Stimulated activated CD8-positive, alpha-beta memory T cell treated with anti-CD3 and anti-CD28 coated beads, Interleukin-4, amount 100 ng/mL, for 1 hour (primary cell): Measurements from ENCODE around the gene HHIP.
"Not testable (repeated sequence)": the region's sequence is repeated elsewhere in the genome, so short reads cannot be mapped to it uniquely, and the experiment has no call there.

Experiments
- DNase-seq, 2 donors: peaks; one replicate each; pipeline ENCODE4 v3.0.0-alpha.2; 2020; ENCODE audit warnings: low read depth in 2 of 2, low spot score in 1 of 2

HHIP gene

GRCh38 chr4:144748814-144749555, 103.0 kb downstream of the HHIP start:
- DNase-seq: no peak

- no peak for DNase-seq
Observed at GRCh38 chr4:144750348-144750747, 104.4 kb downstream of the HHIP start.

GRCh38 chr4:144754562-144755410, 108.8 kb downstream of the HHIP start:
- no peak for DNase-seq

- no peak for DNase-seq
Observed at GRCh38 chr4:144757969-144758368, 112.0 kb downstream of the HHIP start.

- not testable (repeated sequence) for DNase-seq
Observed at GRCh38 chr4:144768809-144769208, 122.9 kb downstream of the HHIP start.

GRCh38 chr4:144778364-144778763, 132.4 kb downstream of the HHIP start:
- no peak for DNase-seq

GRCh38 chr4:144782345-144782744, 136.4 kb downstream of the HHIP start:
- no peak for DNase-seq

GRCh38 chr4:144785961-144786360, 140.0 kb downstream of the HHIP start:
- no peak for DNase-seq

- DNase-seq: no peak
Observed at GRCh38 chr4:144787365-144788258, 141.7 kb downstream of the HHIP start.

GRCh38 chr4:144788469-144788868, 142.5 kb downstream of the HHIP start:
- DNase-seq: no peak

GRCh38 chr4:144791933-144792332, 146.0 kb downstream of the HHIP start:
- not testable (repeated sequence) for DNase-seq
